Frontal cortex (tissue), 4 donors: ENCODE results near the gene OR9G1. TPM values are rescaled to one million over a fixed set of nuclear protein-coding genes. Genes with fewer than 3 reads are reported as not detected.
"Not testable (repeated sequence)": the region's sequence is repeated elsewhere in the genome, so short reads cannot be mapped to it uniquely, and the experiment has no call there.

ENCODE experiments used
- DNase-seq, 2 donors: peaks; one replicate each; pipeline ENCODE4 v3.0.0; 2012; ENCODE audit warnings: low spot score in 2 of 2
- FAIRE-seq: peaks from 2 replicates; lab custom pipeline; 2012; peaks lifted over from hg19 to GRCh38; lab: Jason Lieb, UNC
- total RNA-seq: library from RNA; depleted of rRNA; stranded (reverse); fragments of >200 nt; gene quantifications from one replicate; pipeline ENCODE4 v1.2.3, GENCODE V29; 2014
- donor health status: control.
- donor health status: control.
- donor health status: control.

Gene OR9G1
- total RNA-seq, result not detected

- no peak for FAIRE-seq
- DNase-seq, result no peak
Measured at GRCh38 chr11:56698795-56699194, at the start of gene OR9G1. TSS of gene OR9G1 (plus strand) at chr11:56699095. CDS start at chr11:56700388, 1,293 bp downstream.

- FAIRE-seq (no peak), DNase-seq (no peak)
Measured at GRCh38 chr11:56659755-56660154, 39.1 kb upstream of the OR9G1 start.

GRCh38 chr11:56663386-56663785 is 35.5 kb upstream of the OR9G1 start, which contains the start of gene OR5AR1:
TSS of gene OR5AR1 (plus strand) at chr11:56663686. CDS start at chr11:56663686, 0 bp downstream.
- DNase-seq, result no peak
- no peak for FAIRE-seq

GRCh38 chr11:56670984-56671383 is 27.9 kb upstream of the OR9G1 start:
- FAIRE-seq (no peak), DNase-seq (no peak)

GRCh38 chr11:56688554-56689100 is 10.3 kb upstream of the OR9G1 start:
- DNase-seq (no peak), FAIRE-seq (no peak)

- not testable (repeated sequence) for DNase-seq, FAIRE-seq
Measured at GRCh38 chr11:56691179-56691578, 7.7 kb upstream of the OR9G1 start.

- DNase-seq (no peak), FAIRE-seq (no peak)
Measured at GRCh38 chr11:56693428-56693827, 5.5 kb upstream of the OR9G1 start.

- FAIRE-seq, result no peak
Measured at GRCh38 chr11:56700242-56700913, 1.5 kb downstream of the OR9G1 start.

GRCh38 chr11:56700914-56701485 is 2.1 kb downstream of the OR9G1 start:
- FAIRE-seq, result no peak
- DNase-seq, result no peak

More at GRCh38 chr11:56700242-56700913, 1.5 kb downstream of the OR9G1 start:
- no peak for DNase-seq

GRCh38 chr11:56705784-56706396 is 7.0 kb downstream of the OR9G1 start:
- DNase-seq (no peak), FAIRE-seq (no peak)

- no peak for DNase-seq
Measured at GRCh38 chr11:56706486-56706885, 7.6 kb downstream of the OR9G1 start.

GRCh38 chr11:56714206-56714605 is 15.3 kb downstream of the OR9G1 start:
- FAIRE-seq (no peak), DNase-seq (no peak)

More at GRCh38 chr11:56706486-56706885, 7.6 kb downstream of the OR9G1 start:
- FAIRE-seq, result no peak

GRCh38 chr11:56716379-56716854 is 17.5 kb downstream of the OR9G1 start:
- FAIRE-seq (no peak), DNase-seq (no peak)

- DNase-seq (no peak), FAIRE-seq (no peak)
Measured at GRCh38 chr11:56720513-56720912, 21.6 kb downstream of the OR9G1 start.

- no peak for DNase-seq
- no peak for FAIRE-seq
Measured at GRCh38 chr11:56740107-56740506, 41.2 kb downstream of the OR9G1 start.

- no peak for DNase-seq
- no peak for FAIRE-seq
Measured at GRCh38 chr11:56740886-56741285, 42.0 kb downstream of the OR9G1 start.

GRCh38 chr11:56748597-56748996 is 49.7 kb downstream of the OR9G1 start, which contains the start of gene OR9G4:
TSS of gene OR9G4 (minus strand) at chr11:56748697. CDS start at chr11:56743766, 4,931 bp downstream.
- FAIRE-seq, result no peak
- DNase-seq, result no peak

- no peak for FAIRE-seq
- no peak for DNase-seq
Measured at GRCh38 chr11:56750190-56750589, 51.3 kb downstream of the OR9G1 start.

GRCh38 chr11:56751480-56751879 is 52.6 kb downstream of the OR9G1 start:
- DNase-seq (no peak), FAIRE-seq (no peak)
